Erythroblast (primary cell): ENCODE measurements around the gene COG5.

Source experiments
- GATA1 ChIP-seq: IDR thresholded peaks from 2 replicates; pipeline ENCODE4 v1.6.1; 2011; ENCODE audit warnings: low read depth, mild to moderate bottlenecking, control low read depth, low read length, moderate library complexity
- POLR2A ChIP-seq: IDR thresholded peaks from 2 replicates; pipeline ENCODE4 v1.6.1; 2011; ENCODE audit warnings: mild to moderate bottlenecking, low read length

GRCh38 chr7:107592361-107593024 is 28.8 kb upstream of the COG5 start:
- no peak for TF ChIP-seq POLR2A
- no peak for TF ChIP-seq GATA1
